H1 (cell line): ENCODE measurements around the gene CAV3. TPM values are rescaled to one million over a fixed set of nuclear protein-coding genes. Genes with fewer than 3 reads are reported as not detected.

Source experiments
- CTCF ChIA-PET: fragments of 300-600 bp; sonication (Branson Sonifier 250); formaldehyde crosslinking; loops from one replicate; lab custom pipeline; 2021; ENCODE audit not compliant: partially characterized antibody; lab: Charles Lee
- POLR2A ChIA-PET: fragments of 300-600 bp; sonication (Branson Sonifier 250); formaldehyde crosslinking; loops from one replicate; lab custom pipeline; 2021; ENCODE audit warnings: inconsistent platforms; ENCODE audit not compliant: partially characterized antibody; lab: Charles Lee
- DNase-seq, 2 experiments: peaks; one replicate each; pipeline versions ENCODE4 v3.0.0 to v3.0.0-alpha.2; 2010 to 2022; ENCODE audit warnings: low spot score in 2 of 2, low read depth in 1 of 2, mixed read lengths in 1 of 2
- FAIRE-seq: peaks from 2 replicates; lab custom pipeline; 2011; peaks lifted over from hg19 to GRCh38; lab: Jason Lieb, UNC
- H2AFZ ChIP-seq: 2 replicates; pipeline ENCODE4 v1.8.1; 2012; ENCODE audit warnings: low read length, inconsistent platforms
- H2AK5ac ChIP-seq: 2 replicates; pipeline ENCODE4 v1.6.1; 2013; ENCODE audit warnings: low read depth, low read length
- H2BK120ac ChIP-seq: replicated peaks from 2 replicates; pipeline ENCODE3; 2013; ENCODE audit warnings: low read depth, low read length, inconsistent platforms
- H2BK12ac ChIP-seq: 2 replicates; pipeline ENCODE4 v1.6.1; 2013; ENCODE audit warnings: low read depth, low read length
- H2BK15ac ChIP-seq: 2 replicates; pipeline ENCODE4 v1.6.1; 2013; ENCODE audit warnings: low read length
- H2BK20ac ChIP-seq: 2 replicates; pipeline ENCODE4 v1.6.1; 2013; ENCODE audit warnings: low read length
- H2BK5ac ChIP-seq: 2 replicates; pipeline ENCODE4 v1.6.1; 2013; ENCODE audit warnings: low read depth, low read length
- H3K14ac ChIP-seq: 2 replicates; pipeline ENCODE4 v1.6.1; 2013; ENCODE audit warnings: inconsistent platforms; ENCODE audit not compliant: insufficient read length
- H3K18ac ChIP-seq: 2 replicates; pipeline ENCODE4 v1.6.1; 2013; ENCODE audit warnings: low read length; ENCODE audit errors: extremely low read depth
- H3K23ac ChIP-seq: 2 replicates; pipeline ENCODE4 v1.6.1; 2013; ENCODE audit warnings: inconsistent platforms; ENCODE audit not compliant: insufficient read length
- H3K23me2 ChIP-seq: 2 replicates; pipeline ENCODE4 v1.6.1; 2013; ENCODE audit warnings: low read depth, low read length
- H3K27ac ChIP-seq: 2 replicates; pipeline ENCODE4 v1.6.1; 2011; ENCODE audit warnings: low read depth, low read length, inconsistent platforms
- H3K27me3 ChIP-seq, 4 experiments: replicated peaks in 1 of 4; 1 replicate in 1 of 4; 2 replicates in 3 of 4; pipeline versions ENCODE4 v1.6.1 to v1.8.1; 2011 to 2013; ENCODE audit warnings: low read length in 3 of 4, mild to moderate bottlenecking in 3 of 4, inconsistent platforms in 2 of 4, mixed read lengths in 2 of 4, moderate library complexity in 1 of 4; ENCODE audit not compliant: control insufficient read depth in 3 of 4, insufficient read depth in 3 of 4; ENCODE audit errors: extremely low read depth in 1 of 4
- H3K36me3 ChIP-seq, 4 experiments: 2 replicates each; pipeline versions ENCODE4 v1.6.1 to v1.8.1; 2011 to 2013; ENCODE audit warnings: mild to moderate bottlenecking in 4 of 4, low read length in 3 of 4, moderate library complexity in 2 of 4, control low read depth in 1 of 4, inconsistent platforms in 1 of 4; ENCODE audit not compliant: insufficient read depth in 4 of 4, control insufficient read depth in 2 of 4
- H3K4ac ChIP-seq: replicated peaks from 2 replicates; pipeline ENCODE3; 2013; ENCODE audit warnings: low read length, low read depth, mixed read lengths, inconsistent platforms; ENCODE audit not compliant: insufficient read length
- H3K4me1 ChIP-seq, 4 experiments: replicated peaks in 1 of 4; 1 replicate in 1 of 4; 2 replicates in 3 of 4; pipeline versions ENCODE4 v1.6.1 to v1.8.1; 2011 to 2013; ENCODE audit warnings: low read length in 3 of 4, inconsistent platforms in 2 of 4, mixed read lengths in 1 of 4; ENCODE audit not compliant: insufficient read depth in 4 of 4, control insufficient read depth in 3 of 4
- H3K4me2 ChIP-seq, 2 experiments: 2 replicates each; pipeline versions ENCODE4 v1.6.1 to v1.8.1; 2011 to 2013; ENCODE audit warnings: low read depth in 2 of 2, low read length in 2 of 2, control low read depth in 1 of 2, inconsistent platforms in 1 of 2, mild to moderate bottlenecking in 1 of 2; ENCODE audit not compliant: insufficient read depth in 1 of 2
- H3K4me3 ChIP-seq, 4 experiments: fragments of 200-600, 300-600 bp in 1 of 4; sonication (generic), shearing (Covaris generic), sonication (Bioruptor Twin) in 1 of 4; 2 replicates each; pipeline versions ENCODE4 v1.5.1 to v1.8.1; 2011 to 2016; ENCODE audit warnings: low read length in 4 of 4, low read depth in 3 of 4, control low read depth in 2 of 4, inconsistent platforms in 2 of 4, mild to moderate bottlenecking in 2 of 4, mixed read lengths in 1 of 4, moderate library complexity in 1 of 4; ENCODE audit not compliant: insufficient read depth in 2 of 4; ENCODE audit errors: extremely low read depth in 1 of 4
- H3K56ac ChIP-seq: replicated peaks from 2 replicates; pipeline ENCODE3; 2013; ENCODE audit warnings: low read depth, mild to moderate bottlenecking, mixed read lengths, low read length, inconsistent platforms; ENCODE audit not compliant: insufficient read length
- H3K79me1 ChIP-seq: 2 replicates; pipeline ENCODE4 v1.6.1; 2013; ENCODE audit warnings: low read depth, low read length, control low read depth
- H3K79me2 ChIP-seq, 2 experiments: 2 replicates each; pipeline versions ENCODE4 v1.6.1 to v1.8.1; 2012 to 2013; ENCODE audit warnings: low read length in 2 of 2, mild to moderate bottlenecking in 2 of 2, inconsistent platforms in 1 of 2; ENCODE audit not compliant: insufficient read depth in 2 of 2, control insufficient read depth in 1 of 2
- H3K9ac ChIP-seq, 4 experiments: replicated peaks in 1 of 4; 1 replicate in 1 of 4; 2 replicates in 3 of 4; pipeline versions ENCODE4 v1.6.1 to v1.8.1; 2011 to 2013; ENCODE audit warnings: low read depth in 3 of 4, low read length in 3 of 4, control low read depth in 2 of 4, mild to moderate bottlenecking in 2 of 4, moderate library complexity in 2 of 4, inconsistent platforms in 1 of 4; ENCODE audit errors: extremely low read depth in 1 of 4
- H3K9me3 ChIP-seq, 2 experiments: 2 replicates each; pipeline versions ENCODE4 v1.6.1 to v1.8.1; 2012 to 2013; ENCODE audit warnings: mild to moderate bottlenecking in 2 of 2, moderate library complexity in 2 of 2, control low read depth in 1 of 2, inconsistent platforms in 1 of 2, low read depth in 1 of 2, low read length in 1 of 2, mixed read lengths in 1 of 2; ENCODE audit not compliant: insufficient read depth in 2 of 2
- H4K20me1 ChIP-seq, 2 experiments: replicated peaks in 1 of 2; 2 replicates each; pipeline versions ENCODE3 to v1.8.1; 2011 to 2013; ENCODE audit warnings: inconsistent platforms in 2 of 2, low read length in 2 of 2, mild to moderate bottlenecking in 1 of 2; ENCODE audit not compliant: insufficient read depth in 2 of 2, control insufficient read depth in 1 of 2
- H4K5ac ChIP-seq: 2 replicates; pipeline ENCODE4 v1.6.1; 2013; ENCODE audit warnings: low read length, low read depth, mixed read lengths, inconsistent platforms; ENCODE audit not compliant: insufficient read length
- H4K8ac ChIP-seq: 2 replicates; pipeline ENCODE4 v1.8.0; 2013; ENCODE audit warnings: mild to moderate bottlenecking, moderate library complexity, low read length, inconsistent platforms; ENCODE audit not compliant: insufficient read depth; ENCODE audit errors: extremely low read depth
- H4K91ac ChIP-seq: replicated peaks from 2 replicates; pipeline ENCODE3; 2013; ENCODE audit warnings: low read length, mixed read lengths, inconsistent platforms; ENCODE audit not compliant: insufficient read length
- FOSL1 ChIP-seq: IDR thresholded peaks from 2 replicates; pipeline ENCODE4 v1.6.1; 2011; ENCODE audit warnings: mild to moderate bottlenecking, low read depth, low read length, moderate library complexity; ENCODE audit not compliant: insufficient read depth
- TCF12 ChIP-seq: IDR thresholded peaks from 2 replicates; pipeline ENCODE4 v1.6.1; 2011; ENCODE audit warnings: low read depth, mild to moderate bottlenecking, low read length
- WGBS, 2 experiments: shearing (Covaris generic) in 1 of 2; methylation state at CpG; one replicate each; pipeline versions ENCODE4 v1.1.6 to v1.1.7; 2013 to 2015; ENCODE audit warnings: low lambda C conversion rate in 2 of 2, mixed read lengths in 2 of 2, inconsistent platforms in 1 of 2, low coverage in 1 of 2, missing lambda C conversion rate in 1 of 2; ENCODE audit not compliant: insufficient replicate concordance in 2 of 2, insufficient coverage in 1 of 2, insufficient read length in 1 of 2; ENCODE audit errors: extremely low coverage in 1 of 2, missing lambda C conversion rate in 1 of 2; 5-methylcytosine and 5-hydroxymethylcytosine counted together
- polyA plus RNA-seq, 7 experiments: library from polyadenylated mRNA; depleted of rRNA in 3 of 7; stranded (reverse) in 5 of 7; unstranded in 2 of 7; fragments of >200 nt in 5 of 7; fragments of 200-250 nt in 2 of 7; gene quantifications; 1 replicate in 5 of 7; 2 replicates in 1 of 7; 4 replicates in 1 of 7; pipeline versions ENCODE4 v1.2.1 to v1.2.3, GENCODE V29; 2011 to 2013; ENCODE audit warnings: missing spikeins in 2 of 7, mixed read lengths in 2 of 7
- total RNA-seq: library from RNA; stranded (reverse); fragmentation: NEBNext Ultra II Directional; extraction: Animal tissue kit (Norgen Biotek cat#: 25700); gene quantifications from 2 replicates; pipeline ENCODE4 v1.2.1, GENCODE V29; 2021

The CAV3 gene
- total and polyA plus RNA-seq, 2 of the 8 experiments (the other 6 are each of a cell fraction or from before 2014, with no cell fraction given): not detected

DNA sequence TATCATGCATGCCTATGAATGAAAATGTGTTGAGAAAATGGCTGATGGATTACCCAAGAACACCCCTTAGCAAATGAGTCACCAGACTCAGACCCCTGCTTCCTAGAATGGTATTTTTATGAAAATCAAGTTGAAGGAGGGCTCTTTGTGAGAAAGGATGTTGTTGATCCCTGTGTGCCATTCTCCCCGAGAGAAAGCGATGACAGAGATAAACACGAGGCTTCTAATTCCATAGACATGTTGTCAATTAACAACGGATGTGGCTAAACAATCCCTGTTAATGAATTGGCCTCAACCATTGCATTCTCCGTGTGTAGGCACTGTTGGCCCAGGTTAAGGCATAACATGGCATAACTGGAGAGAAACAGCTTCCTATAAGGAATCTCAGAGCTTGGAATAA, 41.6 kb downstream of the CAV3 start:
- no peak overlapping the region for H3K56ac ChIP-seq
- peaks cover 0 to 1% of the 10 kb centered on the region in 2 experiments for H4K20me1 ChIP-seq
- no peak overlapping the region for H3K9ac ChIP-seq
- no peaks in the 10 kb centered on the region for H3K36me3 ChIP-seq
- H3K4me3 ChIP-seq: no peak overlapping the region
- H3K23ac ChIP-seq: no peak overlapping the region
- H3K9me3 ChIP-seq: no peaks in the 10 kb centered on the region
- DNase-seq (peak in 1 of 2 experiments; percentile 23), FAIRE-seq (no peak)
- 84% methylated on average over 5 of the region's 5 CpGs; no CpG with 5 or more reads in 1 of the 2 experiments for WGBS, 2 experiments
- no peak overlapping the region for H3K4me2 ChIP-seq
- POLR2A ChIA-PET: no interaction called here
- CTCF ChIA-PET: no interaction called here
- no peak overlapping the region for H2BK5ac ChIP-seq
- H2BK20ac ChIP-seq: no peak overlapping the region
- H4K91ac ChIP-seq: no peak overlapping the region
- no peak overlapping the region for H4K8ac ChIP-seq
- H2BK12ac ChIP-seq: no peak overlapping the region
- no peak overlapping the region for H2AK5ac ChIP-seq
- no peaks in the 10 kb centered on the region for H3K23me2 ChIP-seq
- no peak overlapping the region for H2AFZ ChIP-seq
- H2BK120ac ChIP-seq: no peak overlapping the region
- H3K79me2 ChIP-seq: no peaks in the 10 kb centered on the region
- H3K4me1 ChIP-seq: peaks cover 0 to 4% (median 0%) of the 10 kb centered on the region in 4 experiments; a peak in 1 of 7 replicates
- H4K5ac ChIP-seq: no peak overlapping the region
- peaks cover 0 to 2% (median 0%) of the 10 kb centered on the region in 4 experiments; a peak in 2 of 7 replicates for H3K27me3 ChIP-seq
- H3K4ac ChIP-seq: no peak overlapping the region
- no peak overlapping the region for H2BK15ac ChIP-seq
- no peaks in the 10 kb centered on the region; the same call in 1 of the 2 replicates for H3K79me1 ChIP-seq
- H3K27ac ChIP-seq: no peak overlapping the region
- H3K14ac ChIP-seq: no peak overlapping the region
- H3K18ac ChIP-seq: no peak overlapping the region
- no peak for TF ChIP-seq FOSL1
- no peak for TF ChIP-seq TCF12
